K562 (cell line): Measurements from ENCODE around the gene PHETA1. TPM values are rescaled to one million over a fixed set of nuclear protein-coding genes. Genes with fewer than 3 reads are reported as not detected.

Source experiments
- CBX2 ChIP-seq: fragments of 200-600 bp; sonication (generic); IDR thresholded peaks from one replicate; pipeline ENCODE4 v1.6.1; 2012; ENCODE audit warnings: mild to moderate bottlenecking, low read length, inconsistent platforms; ENCODE audit not compliant: insufficient read depth, poor library complexity, severe bottlenecking
- CTCF ChIP-seq, 3 experiments: IDR thresholded peaks in 2 of 3; conservative IDR thresholded peaks in 1 of 3; 2 replicates each; pipeline ENCODE4 v1.5.1; 2011 to 2012; ENCODE audit warnings: low read length in 3 of 3, mild to moderate bottlenecking in 3 of 3, control low read depth in 2 of 3, improper control_type of control experiment in 1 of 3, inconsistent platforms in 1 of 3, low read depth in 1 of 3, mixed read lengths in 1 of 3, moderate library complexity in 1 of 3; ENCODE audit not compliant: insufficient read depth in 2 of 3
- GATA2 ChIP-seq: sonication (generic); formaldehyde crosslinking; IDR thresholded peaks from 2 replicates; pipeline ENCODE4 v1.4.0; 2020; ENCODE audit warnings: mild to moderate bottlenecking, missing genetic modification reagents
- GTF2F1 ChIP-seq: IDR thresholded peaks from 2 replicates; pipeline ENCODE4 v1.6.1; 2011; ENCODE audit warnings: low read depth, low read length, improper control_type of control experiment
- MLX ChIP-seq, 2 experiments: fragments of 450-650 bp in 1 of 2; sonication (generic) in 1 of 2; formaldehyde crosslinking; conservative IDR thresholded peaks; 2 replicates each; pipeline versions ENCODE4 v1.4.0 to v1.8.1; 2020 to 2022; ENCODE audit warnings: mild to moderate bottlenecking in 1 of 2, missing genetic modification reagents in 1 of 2
- NR4A1 ChIP-seq, 2 experiments: fragments of 250-450 bp in 1 of 2; fragments of 450-650 bp in 1 of 2; sonication (Bioruptor Pico) in 1 of 2; IDR thresholded peaks; 2 replicates each; pipeline versions ENCODE4 v1.4.0 to v1.6.1; 2016 to 2020; ENCODE audit warnings: mild to moderate bottlenecking in 2 of 2, missing compliant biosample characterization in 1 of 2, missing genetic modification characterization in 1 of 2, moderate library complexity in 1 of 2
- SMARCA5 ChIP-seq: fragments of 450-650 bp; IDR thresholded peaks from 2 replicates; pipeline ENCODE4 v1.6.1; 2016
- SOX6 ChIP-seq: fragments of 450-650 bp; IDR thresholded peaks from 2 replicates; pipeline ENCODE4 v1.6.1; 2014; ENCODE audit warnings: mild to moderate bottlenecking
- TAL1 ChIP-seq: fragments of 450-650 bp; IDR thresholded peaks from 2 replicates; pipeline ENCODE4 v1.6.1; 2016; ENCODE audit warnings: mild to moderate bottlenecking
- TFAP4 ChIP-seq: sonication (generic); formaldehyde crosslinking; IDR thresholded peaks from 2 replicates; pipeline ENCODE4 v1.8.0; 2022; ENCODE audit warnings: missing genetic modification reagents, mild to moderate bottlenecking, moderate library complexity, borderline replicate concordance
- ZFX ChIP-seq: sonication (generic); formaldehyde crosslinking; IDR thresholded peaks from 2 replicates; pipeline ENCODE4 v1.8.0; 2022; ENCODE audit warnings: mild to moderate bottlenecking, missing genetic modification reagents, moderate library complexity
- ZNF12 ChIP-seq: sonication (generic); formaldehyde crosslinking; IDR thresholded peaks from 2 replicates; pipeline ENCODE4 v1.4.0; 2020; ENCODE audit warnings: mild to moderate bottlenecking, missing genetic modification reagents
- ZNF57 ChIP-seq: fragments of 450-650 bp; formaldehyde crosslinking; IDR thresholded peaks from 2 replicates; pipeline ENCODE4 v1.4.0; 2020; ENCODE audit warnings: mild to moderate bottlenecking, moderate library complexity
- polyA plus RNA-seq, 8 experiments: library from polyadenylated mRNA; depleted of rRNA in 4 of 8; stranded (reverse) in 5 of 8; unstranded in 3 of 8; fragments of >200 nt; fragmentation: Nextera tagmentation in 2 of 8; fragmentation: Illumina TruSeq in 1 of 8; extraction: Ambion mirVana in 2 of 8; extraction: Trizol in 1 of 8; gene quantifications; 2 replicates each; pipeline versions ENCODE4 v1.2.1 to v1.2.3, GENCODE V29; 2011 to 2014; ENCODE audit warnings: inconsistent platforms in 1 of 8, missing spikeins in 1 of 8
- total RNA-seq, 7 experiments: library from RNA; depleted of rRNA in 6 of 7; stranded (reverse); fragments of >200 nt in 6 of 7; fragmentation: Illumina TruSeq in 2 of 7; extraction: Trizol in 2 of 7; gene quantifications; 2 replicates each; pipeline versions ENCODE4 v1.2.1 to v1.2.3, GENCODE V29; 2011 to 2021; ENCODE audit warnings: low replicate concordance in 1 of 7

The PHETA1 gene
- total and polyA plus RNA-seq, 9 of the 15 experiments (the other 6 are each of a cell fraction or from before 2014, with no cell fraction given) = 0.03 to 12.4 (median 3.0) TPM

GRCh38 chr12:111396726-111397445 is 28.0 kb upstream of the PHETA1 start (continued):
- TF ChIP-seq SOX6 (0 out of 2 replicates have a peak, but pooled peaks have one; percentile 23), NR4A1 (CRISPR knock-in tag; IDR thresholded peaks at IDR 0.05) (no peak), NR4A1 (tag; IDR thresholded peaks at IDR 0.05) (no peak), CTCF (IDR thresholded peaks at IDR 0.05 in 2 of 3, conservative IDR thresholded peaks at IDR 0.05 in 1 of 3; ENCODE audit: insufficient read depth in 2 of 3, low read depth in 1 of 3, low read length in 3 of 3) (peak; percentile 99 to 100 (median 99)), MLX (CRISPR knock-in tag; conservative IDR thresholded peaks at IDR 0.05) (no peak), ZNF12 (CRISPR knock-in tag) (no peak), CBX2 (no peak), GATA2 (CRISPR knock-in tag) (no peak), ZFX (CRISPR knock-in tag) (peak; percentile 55), SMARCA5 (peak; percentile 100), TAL1 (no peak), GTF2F1 (0 out of 2 replicates have a peak, but pooled peaks have one; percentile 45), TFAP4 (CRISPR knock-in tag) (peak; percentile 82), ZNF57 (CRISPR knock-in tag) (no peak)
